ENCODE data around the gene VEGFB. TPM values are rescaled to one million over a fixed set of nuclear protein-coding genes. Genes with fewer than 3 reads are reported as not detected.
A peak's percentile ranks its signal among the peaks of the same experiment; 100 is the strongest.

The VEGFB gene
- total RNA-seq, 1 experiment from 2014 or later, result 101 TPM

GRCh38 chr11:64224891-64225607 lies 9.3 kb upstream of the VEGFB start:
- peaks cover 2% of the 10 kb centered on the region for H3K36me3 ChIP-seq (ENCODE audit: control insufficient read depth, insufficient read depth, low read length)
- H3K27ac ChIP-seq (ENCODE audit: low read length), result peak overlapping the region; percentile 90
- ATAC-seq, result no peak
- CTCF ChIA-PET, result interaction anchor here (0.5 to 0.7 kb wide), 2 partner anchors 11 to 70 kb away, joined by 3 to 6 read pairs; no protein-coding TSS in a partner anchor
- intact Hi-C loops (cut with micrococcal nuclease; ENCODE audit: unreplicated experiment), result no loop called here
- H3K27me3 ChIP-seq (ENCODE audit: control insufficient read depth, insufficient read depth, low read length), result no peaks in the 10 kb centered on the region
- POLR2A ChIA-PET, result no interaction called here
- peaks cover 18% of the 10 kb centered on the region for H3K4me1 ChIP-seq (ENCODE audit: control insufficient read depth, insufficient read depth, low read length)
- TF ChIP-seq POLR2AphosphoS5 (IDR thresholded peaks at IDR 0.05; ENCODE audit: low read depth, low read length) (no peak), TCF7L2 (IDR thresholded peaks at IDR 0.05; ENCODE audit: low read depth, low read length) (no peak), REST (IDR thresholded peaks at IDR 0.05; ENCODE audit: insufficient read depth in 1 of 2, low read depth in 2 of 2, low read length in 1 of 2) (no peak), SIN3A (IDR thresholded peaks at IDR 0.05; ENCODE audit: borderline replicate concordance, insufficient read depth, low read depth, low read length) (no peak)
- TF ChIP-seq, protein P1, sequence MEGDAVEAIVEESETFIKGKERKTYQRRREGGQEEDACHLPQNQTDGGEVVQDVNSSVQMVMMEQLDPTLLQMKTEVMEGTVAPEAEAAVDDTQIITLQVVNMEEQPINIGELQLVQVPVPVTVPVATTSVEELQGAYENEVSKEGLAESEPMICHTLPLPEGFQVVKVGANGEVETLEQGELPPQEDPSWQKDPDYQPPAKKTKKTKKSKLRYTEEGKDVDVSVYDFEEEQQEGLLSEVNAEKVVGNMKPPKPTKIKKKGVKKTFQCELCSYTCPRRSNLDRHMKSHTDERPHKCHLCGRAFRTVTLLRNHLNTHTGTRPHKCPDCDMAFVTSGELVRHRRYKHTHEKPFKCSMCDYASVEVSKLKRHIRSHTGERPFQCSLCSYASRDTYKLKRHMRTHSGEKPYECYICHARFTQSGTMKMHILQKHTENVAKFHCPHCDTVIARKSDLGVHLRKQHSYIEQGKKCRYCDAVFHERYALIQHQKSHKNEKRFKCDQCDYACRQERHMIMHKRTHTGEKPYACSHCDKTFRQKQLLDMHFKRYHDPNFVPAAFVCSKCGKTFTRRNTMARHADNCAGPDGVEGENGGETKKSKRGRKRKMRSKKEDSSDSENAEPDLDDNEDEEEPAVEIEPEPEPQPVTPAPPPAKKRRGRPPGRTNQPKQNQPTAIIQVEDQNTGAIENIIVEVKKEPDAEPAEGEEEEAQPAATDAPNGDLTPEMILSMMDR (IDR thresholded peaks at IDR 0.05), result no peak
- no TSS peak for BruUV-seq (replicated peaks)
- in situ Hi-C loops (cut with HindIII; ENCODE audit: low pct_unique_long_range_greater_than_20kb, low sequenced_read_pairs), result no loop called here
- no peak for DNase-seq (ENCODE audit: low read depth, low spot score)
- H3K4me3 ChIP-seq (ENCODE audit: low read depth in 2 of 2, low read length in 2 of 2), result peak overlapping the region; percentile 76 to 86
- no peaks in the 10 kb centered on the region for H3K9me3 ChIP-seq (ENCODE audit: control insufficient read depth, insufficient read depth, low read depth, low read length)

DNA sequence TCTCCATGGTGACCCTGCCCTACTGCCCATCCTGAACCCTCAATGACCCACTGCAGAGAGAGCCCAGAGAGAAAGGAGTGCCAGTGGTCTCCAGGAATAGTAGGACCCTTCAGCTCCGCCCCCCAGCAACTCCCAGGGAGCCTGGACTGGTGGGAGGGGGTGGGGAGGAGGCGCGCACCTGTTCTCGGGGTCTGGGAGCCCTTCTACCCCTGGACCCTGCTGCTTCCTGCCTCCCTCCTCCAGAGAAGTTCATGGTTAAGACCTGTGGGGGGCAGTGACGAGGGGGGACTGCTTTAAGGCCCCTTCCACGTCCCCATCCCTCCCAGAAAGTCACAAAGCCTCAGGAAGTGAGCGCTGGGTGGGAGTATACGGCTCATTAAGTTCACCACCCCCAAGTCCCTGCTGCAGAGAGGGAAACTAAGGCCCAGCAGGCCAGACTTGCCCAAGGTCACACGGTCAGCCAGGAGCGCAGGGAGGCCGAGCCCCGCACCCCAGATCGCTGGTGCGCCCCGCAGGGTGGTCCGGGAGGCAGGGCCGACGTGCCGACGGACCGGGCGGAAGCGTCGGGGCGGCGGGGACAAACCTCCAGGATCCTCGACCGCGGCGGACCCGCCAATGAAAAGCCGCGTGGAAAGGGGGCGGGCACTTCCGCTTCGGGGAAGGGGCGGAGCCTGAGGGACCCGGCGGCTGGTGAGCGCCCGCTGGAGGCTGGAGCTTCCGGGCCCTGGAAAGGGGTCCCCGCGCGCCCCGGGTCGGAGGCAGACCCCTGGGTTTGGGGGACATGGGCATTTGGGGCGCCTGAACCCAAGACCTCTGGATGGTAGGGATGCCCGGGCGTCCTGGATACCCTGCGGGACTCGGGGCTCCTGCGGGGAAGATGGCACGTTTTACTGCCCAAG lies 8.5 kb upstream of the VEGFB start, which contains the start of the genes NUDT22 and TRPT1:
Gene NUDT22 (plus strand): TSS at position 667 of the 899 bp plus-strand sequence. CDS start 379 bp downstream, outside the sequence.
Gene TRPT1 (minus strand): TSS at position 579 of the 899 bp plus-strand sequence. CDS start 326 bp downstream, at position 253.
- intact Hi-C loops (cut with micrococcal nuclease; ENCODE audit: unreplicated experiment), result no loop called here

More for the DNA sequence above, 8.5 kb upstream of the VEGFB start, which contains the start of the genes NUDT22 and TRPT1:
- peak within 1 kb of the TSS; percentile 90 for H3K27ac ChIP-seq (ENCODE audit: low read length)
- H3K9me3 ChIP-seq (ENCODE audit: control insufficient read depth, insufficient read depth, low read depth, low read length), result no peaks in the 10 kb centered on the region
- H3K4me1 ChIP-seq (ENCODE audit: control insufficient read depth, insufficient read depth, low read length), result peaks cover 18% of the 10 kb centered on the region
- DNase-seq (ENCODE audit: low read depth, low spot score) (no peak), ATAC-seq (peak; percentile 81)
- peaks cover 2% of the 10 kb centered on the region for H3K36me3 ChIP-seq (ENCODE audit: control insufficient read depth, insufficient read depth, low read length)
- H3K4me3 ChIP-seq (ENCODE audit: low read depth in 2 of 2, low read length in 2 of 2), result peak within 1 kb of the TSS; percentile 76 to 86
- TSS peak; percentile 64 for BruUV-seq (replicated peaks)
- in situ Hi-C loops (cut with HindIII; ENCODE audit: low pct_unique_long_range_greater_than_20kb, low sequenced_read_pairs), result no loop called here
- POLR2A ChIA-PET, result interaction anchor here (0.6 kb wide), 1 partner anchor 64 kb away, joined by 5 read pairs; no protein-coding TSS in a partner anchor
- TF ChIP-seq, protein P1 (IDR thresholded peaks at IDR 0.05), result no peak; the same call in 1 of the 2 replicates
- TF ChIP-seq TCF7L2 (IDR thresholded peaks at IDR 0.05; ENCODE audit: low read depth, low read length) (no peak), POLR2AphosphoS5 (IDR thresholded peaks at IDR 0.05; ENCODE audit: low read depth, low read length) (peak; percentile 83), SIN3A (IDR thresholded peaks at IDR 0.05; ENCODE audit: borderline replicate concordance, insufficient read depth, low read depth, low read length) (peak; percentile 88)
- CTCF ChIA-PET, result interaction anchor here (0.7 kb wide), 1 partner anchor 11 kb away, joined by 3 read pairs; no protein-coding TSS in a partner anchor
- H3K27me3 ChIP-seq (ENCODE audit: control insufficient read depth, insufficient read depth, low read length), result no peaks in the 10 kb centered on the region

All from Panc1 (cell line).